Neural progenitor cell (in vitro differentiated cells): ENCODE results near the gene TSPAN12. TPM values are rescaled to one million over a fixed set of nuclear protein-coding genes. Genes with fewer than 3 reads are reported as not detected.
"Not testable (repeated sequence)": the region's sequence is repeated elsewhere in the genome, so short reads cannot be mapped to it uniquely, and the experiment has no call there.

Source experiments
- DNase-seq: peaks from one replicate; pipeline ENCODE4 v3.0.0-alpha.2; 2016; ENCODE audit warnings: low spot score
- H2AFZ ChIP-seq: fragments of 200-600 bp; sonication (generic); replicated peaks from 2 replicates; pipeline ENCODE4 v1.6.1; 2016; ENCODE audit warnings: antibody characterized with exemption
- H3F3A ChIP-seq: fragments of 200-600 bp; sonication (generic); 2 replicates; pipeline ENCODE4 v1.6.1; 2016; ENCODE audit warnings: antibody characterized with exemption, low read depth
- H3K27ac ChIP-seq: fragments of 200-600 bp; sonication (generic); 2 replicates; pipeline ENCODE4 v1.5.1; 2016; ENCODE audit warnings: mild to moderate bottlenecking
- H3K27me3 ChIP-seq: fragments of 200-600 bp; sonication (generic); 2 replicates; pipeline ENCODE4 v1.6.1; 2016; ENCODE audit warnings: mild to moderate bottlenecking, moderate library complexity
- H3K36me3 ChIP-seq: fragments of 200-600 bp; sonication (generic); 2 replicates; pipeline ENCODE4 v1.5.1; 2016
- H3K4me1 ChIP-seq: fragments of 200-600 bp; sonication (generic); 2 replicates; pipeline ENCODE4 v1.6.1; 2016; ENCODE audit warnings: mixed run types
- H3K4me2 ChIP-seq: fragments of 200-600 bp; sonication (generic); 2 replicates; pipeline ENCODE4 v1.6.1; 2016
- H3K4me3 ChIP-seq: fragments of 200-600 bp; sonication (generic); 2 replicates; pipeline ENCODE4 v1.5.1; 2016
- H3K79me2 ChIP-seq: fragments of 200-600 bp; sonication (generic); 2 replicates; pipeline ENCODE4 v1.6.1; 2016; ENCODE audit warnings: low read depth
- H3K9ac ChIP-seq: fragments of 200-600 bp; sonication (generic); 2 replicates; pipeline ENCODE4 v1.6.1; 2016
- H3K9me3 ChIP-seq: fragments of 200-600 bp; sonication (generic); 2 replicates; pipeline ENCODE4 v1.5.1; 2016; ENCODE audit warnings: low read depth
- H4K20me1 ChIP-seq: fragments of 200-600 bp; sonication (generic); 2 replicates; pipeline ENCODE4 v1.6.1; 2016; ENCODE audit warnings: low read depth
- H3K27ac Mint-ChIP-seq: 3 replicates; pipeline ENCODE4 v1.8.0; 2021; ENCODE audit warnings: mixed read lengths
- H3K27me3 Mint-ChIP-seq: 2 replicates; pipeline ENCODE4 v1.8.0; 2022; ENCODE audit warnings: low read depth, mild to moderate bottlenecking, inconsistent platforms, moderate library complexity, mixed read lengths; ENCODE audit not compliant: insufficient read depth
- H3K36me3 Mint-ChIP-seq: 3 replicates; pipeline ENCODE4 v1.8.0; 2021; ENCODE audit warnings: mixed read lengths
- H3K4me1 Mint-ChIP-seq: 3 replicates; pipeline ENCODE4 v1.8.0; 2021; ENCODE audit warnings: mixed read lengths
- H3K4me3 Mint-ChIP-seq: 3 replicates; pipeline ENCODE4 v1.8.0; 2021; ENCODE audit warnings: mild to moderate bottlenecking, moderate library complexity, mixed read lengths
- H3K9me3 Mint-ChIP-seq: 3 replicates; pipeline ENCODE4 v1.8.0; 2020; ENCODE audit warnings: mixed read lengths
- EZH2 ChIP-seq: fragments of 200-600 bp; sonication (generic); IDR thresholded peaks from 2 replicates; pipeline ENCODE4 v1.6.1; 2017; ENCODE audit warnings: antibody characterized with exemption, mild to moderate bottlenecking, moderate library complexity
- EZH2phosphoT487 ChIP-seq: fragments of 200-600 bp; sonication (generic); IDR thresholded peaks from 2 replicates; pipeline ENCODE4 v1.6.1; 2017; ENCODE audit warnings: antibody characterized with exemption
- total RNA-seq: library from RNA; depleted of rRNA; stranded (reverse); fragments of >200 nt; gene quantifications from 2 replicates; pipeline ENCODE4 v1.2.3, GENCODE V29; 2015; ENCODE audit warnings: low replicate concordance
- TF ChIP-seq, protein P1 (sequence below): fragments of 200-600 bp; sonication (generic); IDR thresholded peaks from 2 replicates; pipeline ENCODE4 v1.5.1; 2017; ENCODE audit warnings: antibody characterized with exemption, mild to moderate bottlenecking

TSPAN12 gene
- total RNA-seq, 1 donor from 2014 or later = 26.7 TPM

DNA sequence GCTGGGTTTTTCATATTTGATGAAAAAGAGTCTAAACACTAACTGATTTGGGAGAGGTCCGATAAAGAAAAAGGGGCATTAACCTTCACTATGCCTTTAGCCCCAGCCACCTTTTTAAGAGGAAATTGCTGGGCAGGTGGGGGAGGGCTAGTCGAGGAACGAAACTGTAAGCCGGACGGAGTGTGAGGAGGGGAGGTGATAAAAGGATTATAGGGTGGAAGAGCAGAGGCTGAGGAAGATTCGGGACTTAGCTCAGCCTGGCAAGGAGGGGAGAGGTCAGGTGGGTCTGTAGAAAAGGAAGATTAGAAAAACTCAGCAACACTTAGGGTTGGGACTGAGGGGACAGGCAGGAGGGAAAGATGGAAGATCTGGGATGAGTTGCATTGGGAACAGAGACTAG is 77.0 kb downstream of the TSPAN12 start:
- no peak for DNase-seq
- Mint-ChIP-seq H3K4me3 (no peak overlapping the region), H3K36me3 (no peaks in the 10 kb centered on the region), H3K27ac (no peak overlapping the region), H3K4me1 (peaks cover 10% of the 10 kb centered on the region), H3K9me3 (no peaks in the 10 kb centered on the region), H3K27me3 (peaks cover 2% of the 10 kb centered on the region)
- Histone ChIP-seq H4K20me1 (no peaks in the 10 kb centered on the region), H3K4me2 (no peak overlapping the region), H2AFZ (no peak overlapping the region), H3K27ac (no peak overlapping the region), H3K79me2 (no peaks in the 10 kb centered on the region), H3K9me3 (no peaks in the 10 kb centered on the region), H3K4me1 (peaks cover 10% of the 10 kb centered on the region), H3K27me3 (no peaks in the 10 kb centered on the region), H3K9ac (no peak overlapping the region), H3F3A (no peaks in the 10 kb centered on the region), H3K4me3 (no peak overlapping the region), H3K36me3 (no peaks in the 10 kb centered on the region)
- TF ChIP-seq, protein P1, sequence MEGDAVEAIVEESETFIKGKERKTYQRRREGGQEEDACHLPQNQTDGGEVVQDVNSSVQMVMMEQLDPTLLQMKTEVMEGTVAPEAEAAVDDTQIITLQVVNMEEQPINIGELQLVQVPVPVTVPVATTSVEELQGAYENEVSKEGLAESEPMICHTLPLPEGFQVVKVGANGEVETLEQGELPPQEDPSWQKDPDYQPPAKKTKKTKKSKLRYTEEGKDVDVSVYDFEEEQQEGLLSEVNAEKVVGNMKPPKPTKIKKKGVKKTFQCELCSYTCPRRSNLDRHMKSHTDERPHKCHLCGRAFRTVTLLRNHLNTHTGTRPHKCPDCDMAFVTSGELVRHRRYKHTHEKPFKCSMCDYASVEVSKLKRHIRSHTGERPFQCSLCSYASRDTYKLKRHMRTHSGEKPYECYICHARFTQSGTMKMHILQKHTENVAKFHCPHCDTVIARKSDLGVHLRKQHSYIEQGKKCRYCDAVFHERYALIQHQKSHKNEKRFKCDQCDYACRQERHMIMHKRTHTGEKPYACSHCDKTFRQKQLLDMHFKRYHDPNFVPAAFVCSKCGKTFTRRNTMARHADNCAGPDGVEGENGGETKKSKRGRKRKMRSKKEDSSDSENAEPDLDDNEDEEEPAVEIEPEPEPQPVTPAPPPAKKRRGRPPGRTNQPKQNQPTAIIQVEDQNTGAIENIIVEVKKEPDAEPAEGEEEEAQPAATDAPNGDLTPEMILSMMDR = no peak
- TF ChIP-seq EZH2phosphoT487 (no peak), EZH2 (no peak)

DNA sequence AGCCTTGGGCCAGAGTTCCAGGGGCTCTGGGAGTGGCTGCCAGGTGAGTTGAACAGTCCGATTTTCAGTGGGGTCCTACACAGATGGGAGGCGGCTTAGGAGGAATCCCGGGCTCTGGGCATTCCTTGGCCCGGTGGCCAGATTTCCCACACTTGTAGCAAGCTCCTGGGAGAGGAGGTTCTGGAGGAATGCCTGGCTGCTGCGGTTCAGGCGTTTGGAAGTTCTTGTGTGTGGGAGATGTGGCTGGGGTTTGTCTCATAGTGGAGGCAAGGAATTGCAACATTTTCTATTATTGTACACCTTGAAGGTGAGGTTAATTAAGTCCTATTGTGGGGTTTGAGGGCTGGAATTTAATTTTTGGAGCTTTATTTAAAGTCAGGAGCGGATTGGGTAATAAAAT is 77.5 kb downstream of the TSPAN12 start:
- not testable (repeated sequence) for H3K36me3 ChIP-seq, H3K27ac Mint-ChIP-seq, H3K4me3 ChIP-seq, H3K36me3 Mint-ChIP-seq, H3K27me3 Mint-ChIP-seq, H3K9ac ChIP-seq, H3K4me3 Mint-ChIP-seq, H3K4me1 ChIP-seq, H4K20me1 ChIP-seq, H3K9me3 Mint-ChIP-seq, H3F3A ChIP-seq, H3K4me1 Mint-ChIP-seq, H2AFZ ChIP-seq, H3K27me3 ChIP-seq, H3K4me2 ChIP-seq, H3K27ac ChIP-seq, H3K79me2 ChIP-seq, DNase-seq, H3K9me3 ChIP-seq

DNA sequence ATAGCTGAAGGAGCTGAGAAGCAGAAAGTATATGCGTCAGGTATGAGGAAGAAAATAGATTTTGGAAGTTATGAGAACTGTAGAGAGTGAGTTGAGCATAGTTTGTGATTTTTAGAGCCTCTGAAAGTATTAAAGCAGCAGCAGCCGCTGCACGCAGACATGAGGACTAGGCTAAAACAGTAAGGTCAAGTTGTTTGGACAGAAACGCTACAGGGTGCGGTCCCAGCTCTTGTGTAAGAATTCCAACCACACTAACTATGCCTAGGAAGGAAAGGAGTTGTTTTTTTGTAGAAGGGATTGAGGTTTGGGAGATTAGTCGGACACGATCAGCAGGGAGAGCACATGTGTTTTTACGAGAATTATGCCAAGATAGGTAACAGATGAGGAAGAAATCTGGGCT is 78.9 kb downstream of the TSPAN12 start:
- DNase-seq, H3K36me3 Mint-ChIP-seq, H4K20me1 ChIP-seq, H3K9me3 Mint-ChIP-seq, H3K27me3 ChIP-seq, H3K27ac ChIP-seq, H3K4me2 ChIP-seq, H3K79me2 ChIP-seq, H3F3A ChIP-seq, H3K36me3 ChIP-seq, H3K27me3 Mint-ChIP-seq, H3K4me3 Mint-ChIP-seq, H3K27ac Mint-ChIP-seq, H3K4me1 Mint-ChIP-seq, H3K9ac ChIP-seq, H2AFZ ChIP-seq, H3K4me3 ChIP-seq, H3K9me3 ChIP-seq: not testable (repeated sequence)
- peaks cover 14% of the 10 kb centered on the region for H3K4me1 ChIP-seq

DNA sequence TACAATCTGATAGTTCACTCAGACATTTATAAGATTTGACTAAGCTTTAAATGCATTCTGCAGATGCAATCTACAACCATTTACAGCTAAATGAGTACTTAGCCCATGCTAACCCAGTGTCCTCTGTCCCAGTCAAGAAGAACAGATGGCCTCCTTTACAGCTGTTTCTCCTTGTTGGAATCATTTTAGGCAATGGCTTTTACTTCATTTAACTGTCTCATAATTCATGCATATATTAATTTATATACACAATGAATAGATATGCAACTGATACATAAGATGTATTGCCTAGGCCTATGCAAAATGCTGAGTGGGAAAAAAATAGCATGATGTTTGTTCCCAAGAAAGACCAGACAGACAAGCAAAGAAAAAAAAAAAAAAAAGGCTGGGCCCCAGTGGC is 82.2 kb downstream of the TSPAN12 start:
- Mint-ChIP-seq H3K4me3 (no peak overlapping the region), H3K9me3 (no peaks in the 10 kb centered on the region), H3K27me3 (peaks cover 2% of the 10 kb centered on the region), H3K36me3 (no peaks in the 10 kb centered on the region), H3K4me1 (no peaks in the 10 kb centered on the region), H3K27ac (no peak overlapping the region)
- Histone ChIP-seq H3F3A (no peaks in the 10 kb centered on the region), H3K9me3 (no peaks in the 10 kb centered on the region), H3K4me2 (no peak overlapping the region), H3K9ac (no peak overlapping the region), H3K36me3 (no peaks in the 10 kb centered on the region), H3K4me1 (peaks cover 15% of the 10 kb centered on the region), H4K20me1 (no peaks in the 10 kb centered on the region), H3K27me3 (no peaks in the 10 kb centered on the region), H3K4me3 (no peak overlapping the region), H2AFZ (no peak overlapping the region), H3K79me2 (no peaks in the 10 kb centered on the region), H3K27ac (no peak overlapping the region)
- TF ChIP-seq, protein P1 = no peak
- no peak for TF ChIP-seq EZH2
- no peak for TF ChIP-seq EZH2phosphoT487
- no peak for DNase-seq
